Neural progenitor cell (in vitro differentiated cells): ENCODE measurements around the gene SPAAR. TPM values are rescaled to one million over a fixed set of nuclear protein-coding genes. Genes with fewer than 3 reads are reported as not detected.

Experiments used
- DNase-seq: peaks from one replicate; pipeline ENCODE4 v3.0.0-alpha.2; 2016; ENCODE audit warnings: low spot score
- H2AFZ ChIP-seq: fragments of 200-600 bp; sonication (generic); replicated peaks from 2 replicates; pipeline ENCODE4 v1.6.1; 2016; ENCODE audit warnings: antibody characterized with exemption
- H3F3A ChIP-seq: fragments of 200-600 bp; sonication (generic); 2 replicates; pipeline ENCODE4 v1.6.1; 2016; ENCODE audit warnings: antibody characterized with exemption, low read depth
- H3K27ac ChIP-seq: fragments of 200-600 bp; sonication (generic); 2 replicates; pipeline ENCODE4 v1.5.1; 2016; ENCODE audit warnings: mild to moderate bottlenecking
- H3K27me3 ChIP-seq: fragments of 200-600 bp; sonication (generic); 2 replicates; pipeline ENCODE4 v1.6.1; 2016; ENCODE audit warnings: mild to moderate bottlenecking, moderate library complexity
- H3K36me3 ChIP-seq: fragments of 200-600 bp; sonication (generic); 2 replicates; pipeline ENCODE4 v1.5.1; 2016
- H3K4me1 ChIP-seq: fragments of 200-600 bp; sonication (generic); 2 replicates; pipeline ENCODE4 v1.6.1; 2016; ENCODE audit warnings: mixed run types
- H3K4me2 ChIP-seq: fragments of 200-600 bp; sonication (generic); 2 replicates; pipeline ENCODE4 v1.6.1; 2016
- H3K4me3 ChIP-seq: fragments of 200-600 bp; sonication (generic); 2 replicates; pipeline ENCODE4 v1.5.1; 2016
- H3K79me2 ChIP-seq: fragments of 200-600 bp; sonication (generic); 2 replicates; pipeline ENCODE4 v1.6.1; 2016; ENCODE audit warnings: low read depth
- H3K9ac ChIP-seq: fragments of 200-600 bp; sonication (generic); 2 replicates; pipeline ENCODE4 v1.6.1; 2016
- H3K9me3 ChIP-seq: fragments of 200-600 bp; sonication (generic); 2 replicates; pipeline ENCODE4 v1.5.1; 2016; ENCODE audit warnings: low read depth
- H4K20me1 ChIP-seq: fragments of 200-600 bp; sonication (generic); 2 replicates; pipeline ENCODE4 v1.6.1; 2016; ENCODE audit warnings: low read depth
- H3K27ac Mint-ChIP-seq: 3 replicates; pipeline ENCODE4 v1.8.0; 2021; ENCODE audit warnings: mixed read lengths
- H3K27me3 Mint-ChIP-seq: 2 replicates; pipeline ENCODE4 v1.8.0; 2022; ENCODE audit warnings: low read depth, mild to moderate bottlenecking, inconsistent platforms, moderate library complexity, mixed read lengths; ENCODE audit not compliant: insufficient read depth
- H3K36me3 Mint-ChIP-seq: 3 replicates; pipeline ENCODE4 v1.8.0; 2021; ENCODE audit warnings: mixed read lengths
- H3K4me1 Mint-ChIP-seq: 3 replicates; pipeline ENCODE4 v1.8.0; 2021; ENCODE audit warnings: mixed read lengths
- H3K4me3 Mint-ChIP-seq: 3 replicates; pipeline ENCODE4 v1.8.0; 2021; ENCODE audit warnings: mild to moderate bottlenecking, moderate library complexity, mixed read lengths
- H3K9me3 Mint-ChIP-seq: 3 replicates; pipeline ENCODE4 v1.8.0; 2020; ENCODE audit warnings: mixed read lengths
- CTCF ChIP-seq: fragments of 200-600 bp; sonication (generic); IDR thresholded peaks from 2 replicates; pipeline ENCODE4 v1.5.1; 2017; ENCODE audit warnings: antibody characterized with exemption, mild to moderate bottlenecking
- EZH2 ChIP-seq: fragments of 200-600 bp; sonication (generic); IDR thresholded peaks from 2 replicates; pipeline ENCODE4 v1.6.1; 2017; ENCODE audit warnings: antibody characterized with exemption, mild to moderate bottlenecking, moderate library complexity
- EZH2phosphoT487 ChIP-seq: fragments of 200-600 bp; sonication (generic); IDR thresholded peaks from 2 replicates; pipeline ENCODE4 v1.6.1; 2017; ENCODE audit warnings: antibody characterized with exemption
- total RNA-seq: library from RNA; depleted of rRNA; stranded (reverse); fragments of >200 nt; gene quantifications from 2 replicates; pipeline ENCODE4 v1.2.3, GENCODE V29; 2015; ENCODE audit warnings: low replicate concordance

The SPAAR gene
- total RNA-seq, 1 donor from 2014 or later, result not detected

DNA sequence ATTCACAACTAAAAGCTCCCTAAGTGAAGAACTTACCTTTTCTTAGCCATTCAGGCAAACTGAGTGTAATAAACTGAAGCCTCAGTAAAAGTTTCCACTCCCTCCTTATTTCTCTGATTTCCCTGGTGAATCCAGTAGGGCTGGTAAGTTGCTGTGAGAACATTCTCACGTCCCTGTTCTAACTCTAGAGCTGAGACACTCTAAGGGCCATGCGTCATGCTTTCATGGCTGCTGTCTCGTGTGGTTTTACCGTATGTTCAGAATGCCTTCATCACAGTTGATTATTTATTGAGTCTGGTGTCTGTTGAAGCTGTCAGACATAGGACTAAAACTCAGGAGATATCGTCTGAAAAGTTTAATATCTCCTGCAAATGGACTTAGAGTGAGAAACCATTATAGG lies 47.4 kb downstream of the SPAAR start:
- Histone ChIP-seq H3K4me2 (no peak overlapping the region), H3K27ac (no peak overlapping the region), H3K9me3 (no peaks in the 10 kb centered on the region), H3K9ac (no peak overlapping the region), H3K27me3 (peaks cover 52% of the 10 kb centered on the region), H3F3A (no peaks in the 10 kb centered on the region), H3K79me2 (no peaks in the 10 kb centered on the region), H2AFZ (no peak overlapping the region), H4K20me1 (no peaks in the 10 kb centered on the region), H3K4me3 (no peak overlapping the region), H3K36me3 (no peaks in the 10 kb centered on the region), H3K4me1 (no peaks in the 10 kb centered on the region)
- Mint-ChIP-seq H3K27me3 (peaks cover 13% of the 10 kb centered on the region), H3K36me3 (no peaks in the 10 kb centered on the region), H3K9me3 (no peaks in the 10 kb centered on the region), H3K4me3 (no peak overlapping the region), H3K4me1 (peaks cover 2% of the 10 kb centered on the region), H3K27ac (no peak overlapping the region)
- DNase-seq, result no peak
- TF ChIP-seq EZH2, result no peak
- TF ChIP-seq CTCF, result no peak
- TF ChIP-seq EZH2phosphoT487, result no peak

GRCh38 chr9:35958104-35958837 lies 49.0 kb downstream of the SPAAR start, which contains the start of gene OR2S2:
TSS of gene OR2S2 (minus strand) at chr9:35958154. CDS start at chr9:35958098, 56 bp downstream.
- Histone ChIP-seq H3K4me1 (no peaks in the 10 kb centered on the region), H3K36me3 (no peaks in the 10 kb centered on the region), H2AFZ (no peak within 1 kb of the TSS), H3K9ac (no peak within 1 kb of the TSS), H3K4me2 (no peak within 1 kb of the TSS), H3F3A (no peaks in the 10 kb centered on the region), H3K9me3 (no peaks in the 10 kb centered on the region), H4K20me1 (no peaks in the 10 kb centered on the region), H3K4me3 (no peak within 1 kb of the TSS), H3K27ac (no peak within 1 kb of the TSS), H3K79me2 (no peaks in the 10 kb centered on the region), H3K27me3 (peaks cover 36% of the 10 kb centered on the region)
- H3K27me3 Mint-ChIP-seq, result peaks cover 13% of the 10 kb centered on the region
- H3K27ac Mint-ChIP-seq, result no peak within 1 kb of the TSS
- no peak within 1 kb of the TSS for H3K4me3 Mint-ChIP-seq
- no peak for TF ChIP-seq EZH2
- TF ChIP-seq CTCF, result no peak
- no peak for TF ChIP-seq EZH2phosphoT487
- DNase-seq, result no peak
- peaks cover 4% of the 10 kb centered on the region for H3K4me1 Mint-ChIP-seq
- no peaks in the 10 kb centered on the region for H3K9me3 Mint-ChIP-seq
- H3K36me3 Mint-ChIP-seq, result no peaks in the 10 kb centered on the region

DNA sequence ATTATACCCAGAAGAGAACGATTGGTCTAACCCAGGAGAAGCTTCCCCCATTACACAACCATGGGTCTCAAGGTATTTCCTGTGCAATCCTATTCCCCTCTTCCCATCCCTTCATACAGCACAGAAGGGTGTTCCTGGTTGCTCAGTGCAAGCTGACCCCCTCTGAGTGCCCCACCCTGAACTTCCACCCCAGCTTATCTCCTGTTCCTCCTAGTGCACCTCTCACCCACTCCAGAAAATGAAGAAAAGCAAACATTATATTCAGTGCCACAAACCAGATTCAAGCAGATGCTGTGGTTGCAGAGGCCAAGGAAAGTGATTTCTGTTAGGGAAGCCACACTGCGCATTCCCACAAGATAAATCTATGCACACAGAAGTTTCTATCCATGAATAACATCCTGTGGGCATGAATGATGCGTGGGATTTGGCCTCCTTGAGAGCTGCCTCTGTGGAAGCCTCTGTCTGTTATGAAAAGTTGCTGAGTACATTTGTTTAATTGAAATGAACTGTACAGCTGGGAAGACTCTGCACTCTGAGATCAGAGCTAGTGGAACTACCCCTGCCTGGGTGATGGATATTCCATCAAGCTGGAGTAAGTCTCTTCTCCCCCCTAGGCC lies 50.9 kb downstream of the SPAAR start:
- no peak for DNase-seq
- Histone ChIP-seq H3K36me3 (no peaks in the 10 kb centered on the region), H3K4me2 (no peak overlapping the region), H3K27me3 (peaks cover 30% of the 10 kb centered on the region), H3K27ac (no peak overlapping the region), H3K9me3 (no peaks in the 10 kb centered on the region), H3F3A (no peaks in the 10 kb centered on the region), H3K79me2 (no peaks in the 10 kb centered on the region), H2AFZ (peak overlapping the region; percentile 17), H3K4me1 (no peaks in the 10 kb centered on the region), H3K9ac (no peak overlapping the region), H3K4me3 (no peak overlapping the region), H4K20me1 (no peaks in the 10 kb centered on the region)
- H3K36me3 Mint-ChIP-seq, result no peaks in the 10 kb centered on the region
- H3K27me3 Mint-ChIP-seq, result peaks cover 8% of the 10 kb centered on the region
- TF ChIP-seq EZH2, result no peak
- TF ChIP-seq EZH2phosphoT487, result no peak
- no peak for TF ChIP-seq CTCF
- no peak overlapping the region for H3K4me3 Mint-ChIP-seq
- peaks cover 4% of the 10 kb centered on the region for H3K4me1 Mint-ChIP-seq
- H3K9me3 Mint-ChIP-seq, result no peaks in the 10 kb centered on the region
- H3K27ac Mint-ChIP-seq, result no peak overlapping the region

Other genes starting within 250 kb of the SPAAR start
- 13.2 and 31.9 TPM in 2 replicates for gene ARHGEF39, start 244.3 kb upstream of the SPAAR start, total RNA-seq
- 0.09 and 0.25 TPM in 2 replicates for gene CA9, start 235.6 kb upstream of the SPAAR start, total RNA-seq
- gene TPM2, start 219.6 kb upstream of the SPAAR start, total RNA-seq, result 174 and 241 TPM in 2 replicates
- gene TLN1, start 177.3 kb upstream of the SPAAR start, total RNA-seq, result 36.7 and 71.5 TPM in 2 replicates
- 27.9 and 30.3 TPM in 2 replicates for gene CREB3, start 176.8 kb upstream of the SPAAR start, total RNA-seq
- 44.8 and 74.5 TPM in 2 replicates for gene GBA2, start 160.3 kb upstream of the SPAAR start, total RNA-seq
- gene RGP1, start 160.2 kb upstream of the SPAAR start, total RNA-seq, result 11.2 and 20.1 TPM in 2 replicates
- gene MSMP, start 155.2 kb upstream of the SPAAR start, total RNA-seq, result not detected in 2 replicates
- 5.6 and 8.6 TPM in 2 replicates for gene NPR2, start 117.9 kb upstream of the SPAAR start, total RNA-seq
- gene SPAG8, start 97.2 kb upstream of the SPAAR start, total RNA-seq, result 1.3 and 1.6 TPM in 2 replicates
- 21.8 and 35.9 TPM in 2 replicates for gene HINT2, start 94.4 kb upstream of the SPAAR start, total RNA-seq
- gene FAM221B, start 80.8 kb upstream of the SPAAR start, total RNA-seq, result not detected in 2 replicates
- 4.8 and 11.2 TPM in 2 replicates for gene TMEM8B, start 80.3 kb upstream of the SPAAR start, total RNA-seq
- not detected in 2 replicates for gene OR13J1, start 39.1 kb upstream of the SPAAR start, total RNA-seq
- not detected in 2 replicates for gene HRCT1, start 3.3 kb upstream of the SPAAR start, total RNA-seq
- not detected in 2 replicates for gene OR2S2, start 48.7 kb downstream of the SPAAR start, total RNA-seq
- gene RECK, start 127.4 kb downstream of the SPAAR start, total RNA-seq, result 11.0 and 12.2 TPM in 2 replicates
- 12.4 and 17.4 TPM in 2 replicates for gene GLIPR2, start 227.2 kb downstream of the SPAAR start, total RNA-seq